Activated CD8-positive, alpha-beta T cell treated with anti-CD3 and anti-CD28 coated beads for 36 hours (primary cell): Measurements from ENCODE around the gene IDUA. TPM values are rescaled to one million over a fixed set of nuclear protein-coding genes. Genes with fewer than 3 reads are reported as not detected.

ENCODE experiments used
- ATAC-seq: fragments of 200-7000 bp; cut with Tn5 transposase; one replicate; pipeline ENCODE4 v1.10.0; 2021; ENCODE audit warnings: mild to moderate bottlenecking, moderate library complexity
- CTCF ChIA-PET: fragments of 350-600 bp; sonication (Branson Sonifier 250); formaldehyde crosslinking; loops from one replicate; lab custom pipeline; 2021; ENCODE audit warnings: antibody characterized with exemption; lab: Charles Lee
- POLR2A ChIA-PET: fragments of 350-600 bp; sonication (Branson Sonifier 250); formaldehyde crosslinking; loops from one replicate; lab custom pipeline; 2021; ENCODE audit warnings: antibody characterized with exemption; lab: Charles Lee
- DNase-seq: peaks from one replicate; pipeline ENCODE4 v3.0.0-alpha.2; 2020
- H3K27ac Mint-ChIP-seq: one replicate; pipeline ENCODE4 v1.8.0; 2021; ENCODE audit warnings: mild to moderate bottlenecking, mixed read lengths
- H3K27me3 Mint-ChIP-seq: one replicate; pipeline ENCODE4 v1.8.0; 2021; ENCODE audit warnings: mixed read lengths
- H3K36me3 Mint-ChIP-seq: one replicate; pipeline ENCODE4 v1.8.0; 2021; ENCODE audit warnings: low read depth, mixed read lengths
- H3K4me1 Mint-ChIP-seq: one replicate; pipeline ENCODE4 v1.8.0; 2021; ENCODE audit warnings: low read depth, mixed read lengths
- H3K4me3 Mint-ChIP-seq: one replicate; pipeline ENCODE4 v1.8.0; 2021; ENCODE audit warnings: mild to moderate bottlenecking, moderate library complexity, mixed read lengths
- H3K9me3 Mint-ChIP-seq: one replicate; pipeline ENCODE4 v1.8.0; 2021; ENCODE audit warnings: mixed read lengths
- intact Hi-C: fragments of 100-400 bp; cut with micrococcal nuclease; formaldehyde crosslinking; loops from one replicate; pipeline ENCODE4 v1.10.0; 2022
- total RNA-seq, 2 experiments: library from RNA; stranded (reverse); gene quantifications; one replicate each; pipeline ENCODE4 v1.2.3, GENCODE V29; 2021
- TF ChIP-seq, protein P1 (sequence below): fragments of 200-600 bp; IDR thresholded peaks from one replicate; pipeline ENCODE4 v1.8.0; 2022; ENCODE audit warnings: antibody characterized with exemption, mild to moderate bottlenecking

Gene IDUA
- total RNA-seq, 2 experiments from 2014 or later: 4.8 to 5.4 TPM

DNA sequence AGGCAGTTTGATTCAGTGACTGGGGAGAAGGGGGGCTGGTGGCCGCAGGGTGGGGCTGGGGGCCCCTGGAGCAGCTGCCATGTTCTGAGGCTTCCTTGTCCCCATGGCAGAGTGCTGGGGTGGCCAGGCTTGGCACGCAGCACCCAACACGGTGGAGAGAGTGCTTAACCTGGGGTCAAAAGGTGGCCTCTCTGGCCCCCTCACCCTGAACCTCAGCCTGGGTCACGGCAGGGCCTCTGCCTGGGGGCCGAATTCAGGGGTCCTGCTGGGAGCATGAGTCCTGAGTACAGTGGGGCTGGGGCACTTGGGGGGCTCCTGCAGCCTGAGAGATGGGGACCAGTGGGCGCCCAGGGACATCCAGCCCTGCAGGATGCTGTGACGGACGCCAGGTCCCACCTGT lies 44.5 kb downstream of the IDUA start:
- H3K27me3 Mint-ChIP-seq: no peaks in the 10 kb centered on the region
- ATAC-seq: no peak
- intact Hi-C loops: no loop called here
- no peak overlapping the region for H3K27ac Mint-ChIP-seq
- no peaks in the 10 kb centered on the region for H3K9me3 Mint-ChIP-seq
- no peaks in the 10 kb centered on the region for H3K4me1 Mint-ChIP-seq
- no peaks in the 10 kb centered on the region for H3K36me3 Mint-ChIP-seq
- TF ChIP-seq, protein P1, sequence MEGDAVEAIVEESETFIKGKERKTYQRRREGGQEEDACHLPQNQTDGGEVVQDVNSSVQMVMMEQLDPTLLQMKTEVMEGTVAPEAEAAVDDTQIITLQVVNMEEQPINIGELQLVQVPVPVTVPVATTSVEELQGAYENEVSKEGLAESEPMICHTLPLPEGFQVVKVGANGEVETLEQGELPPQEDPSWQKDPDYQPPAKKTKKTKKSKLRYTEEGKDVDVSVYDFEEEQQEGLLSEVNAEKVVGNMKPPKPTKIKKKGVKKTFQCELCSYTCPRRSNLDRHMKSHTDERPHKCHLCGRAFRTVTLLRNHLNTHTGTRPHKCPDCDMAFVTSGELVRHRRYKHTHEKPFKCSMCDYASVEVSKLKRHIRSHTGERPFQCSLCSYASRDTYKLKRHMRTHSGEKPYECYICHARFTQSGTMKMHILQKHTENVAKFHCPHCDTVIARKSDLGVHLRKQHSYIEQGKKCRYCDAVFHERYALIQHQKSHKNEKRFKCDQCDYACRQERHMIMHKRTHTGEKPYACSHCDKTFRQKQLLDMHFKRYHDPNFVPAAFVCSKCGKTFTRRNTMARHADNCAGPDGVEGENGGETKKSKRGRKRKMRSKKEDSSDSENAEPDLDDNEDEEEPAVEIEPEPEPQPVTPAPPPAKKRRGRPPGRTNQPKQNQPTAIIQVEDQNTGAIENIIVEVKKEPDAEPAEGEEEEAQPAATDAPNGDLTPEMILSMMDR: no peak
- DNase-seq: no peak
- no peak overlapping the region for H3K4me3 Mint-ChIP-seq
- ChIA-PET CTCF (no interaction called here), POLR2A (no interaction called here)

GRCh38 chr4:1031956-1032795 lies 45.3 kb downstream of the IDUA start:
- TF ChIP-seq, protein P1: no peak
- Mint-ChIP-seq H3K27me3 (no peaks in the 10 kb centered on the region), H3K27ac (no peak overlapping the region), H3K4me1 (no peaks in the 10 kb centered on the region), H3K36me3 (no peaks in the 10 kb centered on the region), H3K4me3 (no peak overlapping the region), H3K9me3 (no peaks in the 10 kb centered on the region)
- no peak for DNase-seq
- ChIA-PET POLR2A (no interaction called here), CTCF (no interaction called here)
- ATAC-seq: peak; percentile 44
- intact Hi-C loops: no loop called here

- DNase-seq (no peak), ATAC-seq (no peak)
- Mint-ChIP-seq H3K36me3 (no peaks in the 10 kb centered on the region), H3K4me1 (no peaks in the 10 kb centered on the region), H3K4me3 (no peak overlapping the region), H3K27me3 (no peaks in the 10 kb centered on the region), H3K27ac (no peak overlapping the region), H3K9me3 (no peaks in the 10 kb centered on the region)
- intact Hi-C loops: no loop called here
- ChIA-PET CTCF (no interaction called here), POLR2A (no interaction called here)
- TF ChIP-seq, protein P1: no peak
These were observed 46.0 kb downstream of the IDUA start for GRCh38 chr4:1032861-1033260.

GRCh38 chr4:1033840-1034551 lies 47.2 kb downstream of the IDUA start:
- DNase-seq (no peak), ATAC-seq (no peak)
- intact Hi-C loops: no loop called here
- no peak overlapping the region for H3K27ac Mint-ChIP-seq
- no peaks in the 10 kb centered on the region for H3K9me3 Mint-ChIP-seq
- TF ChIP-seq, protein P1: no peak
- no peaks in the 10 kb centered on the region for H3K36me3 Mint-ChIP-seq
- ChIA-PET POLR2A (no interaction called here), CTCF (no interaction called here)
- no peak overlapping the region for H3K4me3 Mint-ChIP-seq
- H3K4me1 Mint-ChIP-seq: no peaks in the 10 kb centered on the region
- no peaks in the 10 kb centered on the region for H3K27me3 Mint-ChIP-seq

GRCh38 chr4:1035510-1035909 lies 48.7 kb downstream of the IDUA start:
- intact Hi-C loops: no loop called here
- Mint-ChIP-seq H3K9me3 (no peaks in the 10 kb centered on the region), H3K4me1 (no peaks in the 10 kb centered on the region), H3K36me3 (no peaks in the 10 kb centered on the region), H3K27ac (no peak overlapping the region), H3K4me3 (no peak overlapping the region), H3K27me3 (peaks cover 1% of the 10 kb centered on the region)
- POLR2A ChIA-PET: no interaction called here
- ATAC-seq: no peak
- DNase-seq: no peak
- CTCF ChIA-PET: no interaction called here
- TF ChIP-seq, protein P1: no peak
